Hepatocyte (in vitro differentiated cells): ENCODE measurements around the gene C16orf96.

Experiments
- EZH2 ChIP-seq: fragments of 200-600 bp; sonication (generic); IDR thresholded peaks from 2 replicates; pipeline ENCODE4 v1.6.1; 2016; ENCODE audit warnings: antibody characterized with exemption, mild to moderate bottlenecking, borderline replicate concordance
- EZH2phosphoT487 ChIP-seq: fragments of 200-600 bp; sonication (generic); IDR thresholded peaks from one replicate; pipeline ENCODE4 v1.6.1; 2018; ENCODE audit warnings: antibody characterized with exemption, mild to moderate bottlenecking, low read depth, moderate library complexity; ENCODE audit not compliant: unreplicated experiment, severe bottlenecking
- TF ChIP-seq, protein P1 (sequence below): fragments of 200-600 bp; sonication (generic); IDR thresholded peaks from 2 replicates; pipeline ENCODE4 v1.5.1; 2016; ENCODE audit warnings: antibody characterized with exemption, mild to moderate bottlenecking; ENCODE audit not compliant: poor library complexity

DNA sequence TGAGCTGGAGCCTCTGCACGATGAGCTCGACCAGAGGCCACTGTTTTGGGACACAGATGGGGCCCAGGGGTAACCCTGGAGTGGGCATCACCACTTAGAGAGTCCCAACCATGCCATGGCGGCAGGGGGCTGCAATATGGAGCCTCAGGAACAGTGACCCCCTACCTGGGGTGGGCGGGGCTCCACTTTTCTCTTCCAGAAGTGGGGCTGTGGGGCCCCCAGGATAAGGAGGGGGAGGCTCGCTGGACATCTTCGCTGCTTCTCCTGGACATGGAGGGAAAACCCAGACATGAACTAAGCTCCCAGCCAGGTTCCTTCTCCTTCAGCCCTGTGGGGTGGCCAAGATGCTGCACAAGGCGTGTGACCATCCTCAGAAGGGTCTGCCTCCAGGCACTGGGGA is 42.3 kb upstream of the C16orf96 start:
- TF ChIP-seq, protein P1, sequence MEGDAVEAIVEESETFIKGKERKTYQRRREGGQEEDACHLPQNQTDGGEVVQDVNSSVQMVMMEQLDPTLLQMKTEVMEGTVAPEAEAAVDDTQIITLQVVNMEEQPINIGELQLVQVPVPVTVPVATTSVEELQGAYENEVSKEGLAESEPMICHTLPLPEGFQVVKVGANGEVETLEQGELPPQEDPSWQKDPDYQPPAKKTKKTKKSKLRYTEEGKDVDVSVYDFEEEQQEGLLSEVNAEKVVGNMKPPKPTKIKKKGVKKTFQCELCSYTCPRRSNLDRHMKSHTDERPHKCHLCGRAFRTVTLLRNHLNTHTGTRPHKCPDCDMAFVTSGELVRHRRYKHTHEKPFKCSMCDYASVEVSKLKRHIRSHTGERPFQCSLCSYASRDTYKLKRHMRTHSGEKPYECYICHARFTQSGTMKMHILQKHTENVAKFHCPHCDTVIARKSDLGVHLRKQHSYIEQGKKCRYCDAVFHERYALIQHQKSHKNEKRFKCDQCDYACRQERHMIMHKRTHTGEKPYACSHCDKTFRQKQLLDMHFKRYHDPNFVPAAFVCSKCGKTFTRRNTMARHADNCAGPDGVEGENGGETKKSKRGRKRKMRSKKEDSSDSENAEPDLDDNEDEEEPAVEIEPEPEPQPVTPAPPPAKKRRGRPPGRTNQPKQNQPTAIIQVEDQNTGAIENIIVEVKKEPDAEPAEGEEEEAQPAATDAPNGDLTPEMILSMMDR = no peak
- TF ChIP-seq EZH2 (no peak), EZH2phosphoT487 (no peak)
